HG03196 (cell line): ENCODE data around the gene HMGXB3.
"Not testable (repeated sequence)": the region's sequence is repeated elsewhere in the genome, so short reads cannot be mapped to it uniquely, and the experiment has no call there.

Experiments
- ATAC-seq: cut with Tn5 transposase; IDR thresholded peaks from one replicate; pipeline ENCODE4 v1.9.1; 2021; ENCODE audit not compliant: unreplicated experiment

Gene HMGXB3

GRCh38 chr5:150082889-150083288 is 82.3 kb downstream of the HMGXB3 start:
- ATAC-seq: no peak

GRCh38 chr5:150084754-150085153 is 84.2 kb downstream of the HMGXB3 start:
- not testable (repeated sequence) for ATAC-seq

- no peak for ATAC-seq
Measured at GRCh38 chr5:150085191-150085912, 84.8 kb downstream of the HMGXB3 start.

GRCh38 chr5:150085950-150086715 is 85.6 kb downstream of the HMGXB3 start, which contains the start of gene CSF1R:
CSF1R (minus strand) TSS chr5:150086554; CDS start chr5:150086427, 127 bp downstream.
- no peak for ATAC-seq

- peak; percentile 90 for ATAC-seq
Measured at GRCh38 chr5:150092159-150092787, 91.7 kb downstream of the HMGXB3 start.

GRCh38 chr5:150097152-150097551 is 96.6 kb downstream of the HMGXB3 start:
- no peak for ATAC-seq

- ATAC-seq: no peak
Measured at GRCh38 chr5:150101023-150101422, 100.5 kb downstream of the HMGXB3 start.
